PFSK-1 (cell line): Measurements from ENCODE around the gene MAS1.

Source experiments
- POLR2AphosphoS5 ChIP-seq: IDR thresholded peaks from 2 replicates; pipeline ENCODE4 v1.6.1; 2012; ENCODE audit warnings: low read depth, mild to moderate bottlenecking, control low read depth, low read length, moderate library complexity
- REST ChIP-seq, 2 experiments: IDR thresholded peaks; 2 replicates each; pipeline versions ENCODE4 v1.6.1 to v1.8.0; 2011 to 2012; ENCODE audit warnings: low read depth in 2 of 2, low read length in 2 of 2, control low read depth in 1 of 2, inconsistent platforms in 1 of 2, mild to moderate bottlenecking in 1 of 2, moderate library complexity in 1 of 2; ENCODE audit not compliant: insufficient read depth in 1 of 2

GRCh38 chr6:159931112-159931511, 40.3 kb downstream of the MAS1 start:
- no peak for TF ChIP-seq POLR2AphosphoS5
- no peak for TF ChIP-seq REST (IDR thresholded peaks at IDR 0.05; ENCODE audit: insufficient read depth in 1 of 2, low read depth in 2 of 2, low read length in 2 of 2)
